Left ventricle myocardium superior (tissue), 1 donor: ENCODE results near the gene TAAR2. TPM values are rescaled to one million over a fixed set of nuclear protein-coding genes. Genes with fewer than 3 reads are reported as not detected.
"Not testable (repeated sequence)": the region's sequence is repeated elsewhere in the genome, so short reads cannot be mapped to it uniquely, and the experiment has no call there.

ENCODE experiments used
- ATAC-seq: fragments of 200-7000 bp; cut with Tn5 transposase; one replicate; pipeline ENCODE4 v1.9.1; 2020; ENCODE audit warnings: mild to moderate bottlenecking, moderate library complexity
- DNase-seq: peaks from one replicate; pipeline ENCODE4 v3.0.0-alpha.2; 2020
- intact Hi-C: fragments of 100-400 bp; cut with micrococcal nuclease; formaldehyde crosslinking; loops from one replicate; pipeline ENCODE4 v1.11.0; 2022
- long read RNA-seq: library from polyadenylated mRNA; unstranded; transcript quantifications from one replicate; pipeline ENCODE4 v2.0.0, GENCODE V29; 2021
- total RNA-seq: library from RNA; stranded (reverse); fragmentation: NEBNext Ultra II Directional; extraction: Animal tissue kit (Norgen Biotek cat#: 25700); gene quantifications from one replicate; pipeline ENCODE4 v1.2.1, GENCODE V29; 2021
- donor health status: DM: no; HTN: yes; CAD: no; lungs with severe emphysema.

TAAR2 gene
- total RNA-seq, result not detected
- long read RNA-seq, result 0 reads

- DNase-seq, result no peak
- intact Hi-C loops, result no loop called here
- no peak for ATAC-seq
Measured at GRCh38 chr6:132624175-132624574, at the start of gene TAAR2. TSS of gene TAAR2 (minus strand) at chr6:132624275. CDS start at chr6:132624275, 0 bp downstream.

DNA sequence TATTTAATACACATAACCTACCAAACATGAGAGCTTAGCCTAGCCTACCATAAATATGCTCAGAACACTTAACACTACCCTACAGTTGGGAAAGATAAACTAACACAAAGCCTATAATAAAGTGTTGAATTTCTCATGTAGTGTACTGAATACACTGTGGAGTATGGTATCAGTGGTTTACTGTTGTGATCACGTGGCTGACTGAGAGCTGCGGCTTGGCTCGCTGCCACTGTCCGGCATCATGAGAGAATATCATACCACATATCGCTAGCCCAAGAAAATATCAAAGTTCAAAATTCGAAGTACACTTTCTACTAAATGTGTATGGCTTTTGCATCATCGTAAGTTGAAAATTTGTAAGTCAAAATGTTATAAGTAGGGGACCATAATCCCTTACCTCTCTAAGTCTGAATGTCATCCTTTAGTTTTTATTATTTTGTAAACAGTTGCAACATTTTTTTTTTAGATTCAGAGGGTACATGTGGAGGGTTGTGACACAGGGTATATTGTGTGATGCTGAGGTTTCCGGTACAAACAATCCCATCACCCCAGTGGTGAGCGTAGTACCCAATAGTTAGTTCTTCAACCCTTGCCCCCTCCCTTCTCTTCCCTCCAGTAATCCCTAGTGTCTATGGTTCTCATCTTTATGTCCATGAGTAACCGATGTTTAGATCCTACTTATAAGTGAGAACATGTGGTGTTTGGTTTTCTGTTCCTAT is 49.5 kb upstream of the TAAR2 start:
- ATAC-seq (no peak), DNase-seq (no peak)
- intact Hi-C loops, result no loop called here

- ATAC-seq (no peak), DNase-seq (no peak)
- intact Hi-C loops, result no loop called here
Measured at GRCh38 chr6:132671295-132671694, 47.2 kb upstream of the TAAR2 start.

GRCh38 chr6:132669690-132670291 is 45.7 kb upstream of the TAAR2 start:
- ATAC-seq (peak; percentile 59), DNase-seq (no peak)
- intact Hi-C loops, result loop anchor here (10.0 kb wide), 1 partner anchor 95 kb away; no protein-coding TSS in a partner anchor

GRCh38 chr6:132666118-132666517 is 42.0 kb upstream of the TAAR2 start:
- ATAC-seq (no peak), DNase-seq (no peak)
- intact Hi-C loops, result loop anchor here (10.0 kb wide), 1 partner anchor 99 kb away; no protein-coding TSS in a partner anchor

- ATAC-seq (no peak), DNase-seq (no peak)
- intact Hi-C loops, result loop anchor here (10.0 kb wide), 1 partner anchor 100 kb away; no protein-coding TSS in a partner anchor
Measured at GRCh38 chr6:132664309-132665034, 40.4 kb upstream of the TAAR2 start.

GRCh38 chr6:132663661-132664060 is 39.6 kb upstream of the TAAR2 start:
- intact Hi-C loops, result loop anchor here (10.0 kb wide), 1 partner anchor 101 kb away; no protein-coding TSS in a partner anchor
- no peak for ATAC-seq

DNA sequence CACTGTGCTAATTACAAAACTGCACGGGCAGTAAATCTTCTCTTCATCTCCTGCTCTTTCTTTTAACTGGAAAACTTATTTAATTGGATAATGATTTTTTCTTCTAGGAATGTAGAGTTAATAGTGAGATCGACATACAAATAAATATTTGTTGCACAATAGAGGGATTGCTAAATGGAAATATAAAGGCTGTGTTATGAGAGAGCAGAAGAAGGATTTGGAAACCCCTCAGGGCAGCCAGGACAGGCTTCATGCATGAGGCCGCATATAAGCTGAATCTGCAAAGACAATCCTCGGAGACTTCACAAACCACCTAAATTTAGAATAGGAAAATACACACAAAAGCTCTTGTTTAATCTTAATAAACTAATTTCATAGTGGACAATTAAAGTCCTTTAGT is 37.8 kb upstream of the TAAR2 start:
- intact Hi-C loops, result loop anchor here (10.0 kb wide), 1 partner anchor 103 kb away; no protein-coding TSS in a partner anchor
- ATAC-seq (no peak), DNase-seq (no peak)

More at GRCh38 chr6:132663661-132664060, 39.6 kb upstream of the TAAR2 start:
- DNase-seq, result no peak

DNA sequence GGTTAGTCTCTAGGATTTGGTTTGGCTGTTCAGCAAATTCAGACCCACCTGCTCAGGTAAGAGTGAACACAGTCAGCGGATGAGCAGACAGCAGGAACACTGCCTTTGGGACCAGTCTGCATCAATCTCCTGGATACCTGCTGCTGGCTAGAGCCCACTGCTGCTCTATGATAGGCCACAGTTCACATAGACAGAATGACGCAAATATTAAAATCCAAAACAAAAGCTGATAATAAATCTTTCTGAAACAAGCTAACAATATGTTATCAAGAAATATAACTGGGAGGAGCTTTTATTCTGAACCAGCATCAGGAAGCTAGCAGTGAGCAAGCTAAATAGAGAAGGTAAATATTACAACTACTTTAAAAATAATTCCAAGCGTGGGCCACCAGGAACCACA is 35.0 kb upstream of the TAAR2 start, which contains the start of gene TAAR1:
Gene TAAR1 (minus strand): TSS at position 101 of the 400 bp plus-strand sequence. CDS start 13,179 bp downstream, outside the sequence.
- DNase-seq, result no peak
- intact Hi-C loops, result no loop called here
- no peak for ATAC-seq

- DNase-seq (no peak), ATAC-seq (peak; percentile 19)
- intact Hi-C loops, result no loop called here
Measured at GRCh38 chr6:132651062-132651461, 27.0 kb upstream of the TAAR2 start.

GRCh38 chr6:132650429-132650828 is 26.4 kb upstream of the TAAR2 start:
- ATAC-seq (no peak), DNase-seq (no peak)
- intact Hi-C loops, result no loop called here

DNA sequence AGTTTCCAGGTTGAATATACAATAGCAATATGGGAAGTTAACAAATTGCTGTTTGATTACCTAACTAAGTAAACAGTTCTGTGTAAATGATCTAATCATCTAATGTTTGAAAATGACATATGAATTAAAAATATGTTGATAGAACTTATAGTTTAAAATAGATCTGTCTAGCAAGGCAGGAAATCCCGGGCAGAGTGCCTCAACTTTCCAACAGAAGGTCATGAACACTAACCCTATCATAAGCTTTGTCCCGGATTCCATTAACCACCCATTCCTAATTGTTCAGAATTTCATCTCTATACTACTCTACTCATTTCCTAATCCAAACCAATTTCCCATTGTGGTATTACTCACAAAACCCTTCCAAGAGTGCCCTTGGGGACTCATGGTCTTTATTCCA is 24.8 kb upstream of the TAAR2 start:
- ATAC-seq (no peak), DNase-seq (no peak)
- intact Hi-C loops, result no loop called here

GRCh38 chr6:132648356-132648755 is 24.3 kb upstream of the TAAR2 start:
- ATAC-seq (no peak), DNase-seq (no peak)
- intact Hi-C loops, result no loop called here

DNA sequence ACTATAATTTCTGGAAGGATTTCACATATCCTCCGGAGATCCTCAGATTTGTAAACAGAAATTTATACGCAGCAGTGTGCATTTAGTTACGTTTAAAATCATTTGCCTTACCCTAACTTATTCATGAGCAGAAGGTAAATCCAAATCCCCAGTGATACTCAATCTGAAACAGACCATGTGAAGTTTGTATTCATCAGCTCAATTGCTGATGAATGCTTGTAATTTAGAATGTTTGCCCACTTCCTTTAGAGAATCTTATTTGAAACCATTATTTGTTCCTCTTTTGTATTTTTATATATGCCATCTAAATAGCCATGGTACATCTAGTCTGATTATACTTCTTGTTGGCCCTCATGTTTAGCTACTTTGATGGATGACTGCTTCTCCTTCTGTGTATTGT is 19.5 kb upstream of the TAAR2 start:
- DNase-seq (no peak), ATAC-seq (no peak)
- intact Hi-C loops, result no loop called here

- DNase-seq, ATAC-seq, intact Hi-C loops: not testable (repeated sequence)
Measured at GRCh38 chr6:132637135-132637534, 13.1 kb upstream of the TAAR2 start.

- DNase-seq, intact Hi-C loops, ATAC-seq: not testable (repeated sequence)
Measured at GRCh38 chr6:132635906-132636305, 11.8 kb upstream of the TAAR2 start.

DNA sequence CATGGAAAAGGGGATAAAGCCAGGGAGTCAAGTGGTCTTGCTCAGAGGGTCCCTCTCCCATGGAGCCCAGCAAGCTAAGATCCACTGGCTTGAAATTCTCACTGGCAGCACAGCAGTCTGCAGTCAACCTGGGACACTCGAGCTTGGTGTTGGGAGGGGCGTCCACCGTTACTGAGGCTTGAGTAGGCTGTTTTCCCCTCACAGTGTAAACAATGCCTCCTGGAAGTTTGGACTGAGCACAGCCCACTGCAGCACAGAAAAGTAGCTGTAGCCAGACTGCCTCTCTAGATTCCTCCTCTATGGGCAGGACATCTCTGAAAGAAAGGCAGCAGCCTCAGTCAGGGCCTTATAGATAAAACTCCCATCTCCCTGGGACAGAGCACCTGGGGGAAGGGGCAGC is 11.2 kb upstream of the TAAR2 start:
- ATAC-seq, DNase-seq, intact Hi-C loops: not testable (repeated sequence)

DNA sequence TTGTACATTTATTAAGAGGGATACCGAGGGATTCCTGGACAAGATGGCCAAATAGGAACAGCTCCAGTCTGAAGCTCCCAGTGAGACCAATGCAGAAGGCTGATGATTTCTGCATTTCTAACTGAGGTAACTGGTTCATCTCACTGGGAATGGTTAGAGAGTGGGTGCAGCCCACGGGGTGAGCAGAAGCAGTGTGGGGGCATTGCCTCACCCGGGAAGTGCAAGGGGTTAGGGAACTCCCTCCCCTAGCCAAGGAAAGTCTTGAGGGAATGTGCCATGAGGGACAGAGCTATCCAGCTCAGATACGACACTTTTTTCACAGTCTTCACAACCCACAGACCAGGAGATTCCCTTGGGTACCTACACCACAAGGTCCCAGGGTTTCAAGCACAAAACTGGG is 10.7 kb upstream of the TAAR2 start:
- intact Hi-C loops, result no loop called here
- ATAC-seq, result no peak
- no peak for DNase-seq

DNA sequence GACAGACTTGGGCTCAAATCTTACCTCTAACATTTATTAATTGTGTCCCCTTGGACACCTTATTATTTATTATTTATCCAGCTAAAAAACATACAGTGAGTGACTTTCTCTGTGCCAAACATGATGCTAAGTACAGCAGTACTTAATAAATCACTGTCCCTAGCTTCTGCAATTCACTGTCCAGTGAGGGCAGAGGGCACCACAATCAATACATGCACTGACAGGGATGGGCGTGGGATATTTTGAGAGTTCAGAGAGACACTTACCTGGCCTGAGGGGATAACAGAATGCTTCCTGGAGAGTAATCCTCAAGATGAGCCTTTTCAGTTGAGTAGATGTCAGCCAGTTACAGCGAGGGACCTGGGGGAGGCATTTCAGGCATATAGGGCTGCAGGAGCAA is 9.3 kb upstream of the TAAR2 start:
- intact Hi-C loops, result no loop called here
- DNase-seq, result no peak
- no peak for ATAC-seq
